Fibroblast of skin of scalp (primary cell): ENCODE results near the gene MPZL2.
A peak's percentile ranks its signal among the peaks of the same experiment; 100 is the strongest.

Experiments
- DNase-seq: peaks from one replicate; pipeline ENCODE4 v3.0.0-alpha.2; 2013

The MPZL2 gene

DNA sequence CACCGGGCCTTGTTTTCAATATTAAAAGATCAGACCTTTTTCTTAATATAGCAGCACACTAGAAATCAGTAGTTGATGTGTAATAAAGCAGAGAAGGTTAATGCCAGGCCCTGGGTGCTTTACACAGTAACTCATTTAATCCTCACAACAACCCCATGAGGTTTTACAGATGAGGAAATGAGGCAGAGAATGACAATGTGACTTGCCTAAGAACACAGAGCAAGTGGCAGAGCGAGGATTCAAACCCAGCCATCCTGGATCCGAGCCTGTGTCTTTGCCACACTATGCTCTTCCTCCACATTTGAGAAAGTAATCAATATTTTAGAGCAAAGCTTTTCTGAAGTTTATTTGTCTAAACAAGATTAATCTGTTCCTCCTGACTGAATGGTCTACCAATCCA, 46.5 kb downstream of the MPZL2 start:
- DNase-seq: no peak

DNA sequence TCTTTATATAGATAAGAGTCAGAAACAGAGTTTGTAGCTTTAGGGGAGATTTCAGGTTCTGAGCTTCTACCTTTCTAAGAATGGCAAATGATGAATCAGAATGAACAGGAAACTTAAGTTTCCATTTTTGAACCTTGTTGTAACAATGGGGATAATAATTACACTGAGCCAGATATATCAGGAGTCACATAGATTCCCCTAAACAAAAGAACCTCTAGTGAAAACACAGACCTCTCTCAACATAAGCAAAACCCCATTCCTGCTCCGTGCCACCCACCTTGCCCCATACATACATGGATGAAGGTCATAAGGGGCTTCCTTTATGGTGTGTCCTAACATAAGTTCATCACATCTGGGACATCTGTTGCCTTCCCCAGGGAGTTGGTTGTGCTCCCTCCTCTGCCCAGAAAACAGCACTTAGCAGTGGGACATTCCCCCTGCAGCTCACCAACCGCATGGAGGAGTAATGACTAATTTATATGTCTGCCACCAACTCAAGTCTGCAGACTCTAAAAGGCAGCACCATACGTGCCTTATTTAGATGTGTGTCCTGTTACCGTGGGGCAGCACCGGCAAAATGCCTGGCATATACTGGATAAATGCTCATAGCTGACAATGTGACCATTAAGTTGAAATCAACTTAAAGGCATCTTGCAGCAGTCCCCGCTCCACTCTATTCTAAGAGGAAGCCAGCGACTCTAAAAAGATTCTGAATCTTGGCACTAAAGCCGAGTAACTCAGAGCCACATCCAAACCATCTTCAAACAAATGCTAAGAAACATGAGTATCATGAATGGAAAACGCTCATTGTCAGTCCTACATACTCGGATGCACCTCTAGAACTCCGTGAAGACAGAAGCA, 47.2 kb downstream of the MPZL2 start:
- DNase-seq: peak; percentile 1

DNA sequence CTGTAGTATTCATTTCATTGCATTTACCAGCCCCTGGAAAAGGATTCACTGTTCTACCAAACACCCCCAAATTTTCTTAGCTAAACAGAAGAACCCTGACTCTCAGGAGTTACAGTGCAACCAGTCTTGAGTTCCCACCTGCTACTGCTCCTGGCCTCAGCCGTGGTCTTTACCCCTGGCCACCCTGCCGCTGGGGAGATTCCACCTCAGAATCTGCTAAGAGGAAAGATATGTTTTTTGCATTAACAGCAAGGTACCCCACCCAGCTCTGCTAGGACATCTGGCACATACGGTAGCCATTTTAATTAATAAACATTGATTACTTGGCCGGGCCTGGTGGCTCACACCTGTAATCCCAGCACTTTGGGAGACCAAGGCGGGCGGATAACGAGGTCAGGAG, 48.3 kb downstream of the MPZL2 start:
- no peak for DNase-seq

DNA sequence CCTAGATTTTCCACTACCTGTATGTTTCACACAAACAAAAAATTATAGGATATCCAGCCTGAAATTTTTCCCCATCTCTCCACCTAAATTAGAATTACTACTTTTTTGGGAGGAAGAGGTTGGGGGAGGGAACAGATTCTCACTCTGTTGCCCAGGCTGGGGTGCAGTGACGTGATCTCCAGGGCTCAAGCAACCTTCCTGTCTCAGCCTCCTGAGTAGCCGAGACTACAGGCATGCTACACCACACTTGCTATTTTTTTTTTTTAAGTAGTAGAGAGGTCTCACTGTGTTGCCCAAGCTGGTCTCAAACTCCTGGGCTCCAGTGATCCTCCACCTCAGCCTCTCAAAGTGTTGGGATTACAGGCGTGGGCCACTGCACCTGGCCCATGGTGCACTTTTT, 48.8 kb downstream of the MPZL2 start:
- no peak for DNase-seq

DNA sequence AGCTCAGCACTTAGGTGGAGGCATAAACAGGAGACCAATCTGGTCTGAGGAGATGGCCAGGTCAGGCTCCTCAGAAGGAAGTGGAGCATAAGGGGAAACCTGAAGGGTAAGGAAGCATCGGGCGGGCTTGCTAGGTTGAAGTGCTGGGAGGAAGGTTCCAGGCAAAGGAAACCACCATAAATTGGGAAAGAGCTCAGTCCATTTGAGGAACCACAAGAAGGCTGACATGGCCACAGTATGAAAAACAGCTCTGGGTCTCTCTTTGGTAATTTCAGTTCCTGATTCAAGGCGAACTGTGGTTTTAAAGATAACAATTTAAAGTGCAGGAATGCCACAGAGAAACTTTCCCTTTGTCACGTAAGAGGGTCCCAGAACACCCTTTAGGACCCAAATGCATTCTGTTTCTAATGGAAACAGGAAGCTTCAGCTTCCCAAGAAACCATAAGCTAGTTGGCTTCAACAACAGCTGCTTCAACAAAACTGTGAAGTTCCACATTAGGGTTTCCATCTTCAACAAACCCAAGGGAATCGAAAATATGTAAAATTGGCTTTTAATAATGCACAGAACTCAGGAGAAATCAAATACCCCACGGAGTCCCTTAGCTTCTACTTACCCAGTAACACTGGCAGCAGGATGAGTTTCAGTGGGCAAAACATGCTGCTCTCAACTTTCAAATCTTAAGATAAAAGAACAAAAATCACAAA, 49.7 kb downstream of the MPZL2 start:
- DNase-seq: no peak

DNA sequence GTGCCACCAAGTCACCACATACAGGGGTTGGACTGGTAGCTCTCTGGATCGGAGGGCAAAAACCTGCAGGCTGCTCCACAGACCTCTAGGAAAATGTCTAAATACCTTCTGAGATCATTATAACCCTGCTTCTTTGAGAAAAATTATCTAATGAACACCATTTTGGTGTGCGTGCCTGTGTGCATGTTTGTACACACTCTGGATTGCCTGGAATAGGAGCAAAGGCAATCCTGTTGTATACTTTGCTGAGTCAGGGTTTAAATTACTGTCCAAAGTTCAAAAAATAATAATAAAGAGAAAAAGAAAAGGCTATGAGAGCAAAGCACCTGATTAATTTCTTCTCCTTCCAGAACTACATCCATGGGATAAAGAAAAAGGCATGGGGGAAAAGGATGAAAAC, 50.3 kb downstream of the MPZL2 start:
- no peak for DNase-seq

DNA sequence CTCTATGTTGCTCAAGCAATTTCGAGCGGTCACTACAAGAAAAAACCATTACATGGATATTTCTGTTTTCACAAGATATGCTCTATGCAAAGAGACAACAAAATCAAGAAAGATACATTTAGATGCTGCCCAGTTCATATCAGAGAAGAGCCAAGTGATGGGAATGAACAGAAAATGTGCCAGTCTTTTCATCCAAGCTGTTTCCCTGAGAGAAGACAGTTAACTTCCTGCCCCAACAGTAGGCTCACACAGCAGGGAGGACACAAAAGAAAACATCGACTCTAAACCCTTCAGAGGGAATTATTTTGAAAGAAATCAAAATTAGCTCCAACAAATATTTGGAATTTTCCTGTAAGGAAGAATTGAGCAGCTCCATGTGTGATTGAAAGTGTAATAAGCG, 50.9 kb downstream of the MPZL2 start:
- DNase-seq: no peak

DNA sequence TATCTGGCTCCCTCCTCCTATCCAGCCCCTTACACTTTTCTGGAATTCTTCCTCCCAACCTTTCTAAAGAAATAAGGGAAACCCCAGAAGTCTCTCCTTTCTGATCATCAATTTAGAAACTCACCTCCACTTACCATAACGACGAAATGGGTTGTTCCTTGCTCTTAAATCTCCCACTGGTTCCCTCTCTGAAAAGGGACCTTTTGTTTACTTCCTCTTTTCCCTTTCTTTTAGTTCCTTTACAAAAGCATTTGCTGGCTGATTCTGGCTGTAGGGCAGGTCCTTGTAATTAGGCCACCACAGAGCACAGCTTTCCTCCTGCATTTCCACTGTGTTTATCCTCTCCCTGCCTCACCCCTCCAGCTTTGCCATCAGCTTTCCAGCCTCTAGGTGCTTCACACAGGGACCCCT, 51.3 kb downstream of the MPZL2 start:
- no peak for DNase-seq

DNA sequence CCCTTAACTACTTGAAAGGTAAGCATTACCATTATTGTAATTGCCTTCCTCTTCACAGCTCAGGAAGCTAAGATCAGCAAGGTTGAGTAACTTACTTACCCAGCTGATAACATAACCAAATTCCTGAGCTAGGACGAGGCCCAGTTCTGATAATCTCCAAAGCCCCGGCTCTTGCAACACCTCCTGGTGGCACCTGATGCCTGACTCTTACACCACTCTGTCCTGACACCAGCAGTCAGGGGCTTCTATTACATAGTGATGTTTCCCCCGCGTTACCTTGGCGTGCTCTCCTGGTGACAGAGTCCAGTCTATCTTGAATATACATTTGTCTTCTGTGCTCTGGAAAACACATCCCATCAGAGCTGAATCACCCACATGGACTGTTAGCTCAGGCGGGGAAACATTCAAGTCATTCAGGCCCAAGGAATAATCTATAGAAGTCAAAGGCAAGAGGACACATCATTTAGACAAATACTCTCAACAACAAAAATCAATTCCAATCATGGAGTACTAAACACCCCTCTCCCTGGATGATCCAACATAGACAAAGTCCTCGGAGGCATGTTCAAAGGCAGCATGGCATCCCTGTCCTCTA, 51.9 kb downstream of the MPZL2 start:
- DNase-seq: no peak

DNA sequence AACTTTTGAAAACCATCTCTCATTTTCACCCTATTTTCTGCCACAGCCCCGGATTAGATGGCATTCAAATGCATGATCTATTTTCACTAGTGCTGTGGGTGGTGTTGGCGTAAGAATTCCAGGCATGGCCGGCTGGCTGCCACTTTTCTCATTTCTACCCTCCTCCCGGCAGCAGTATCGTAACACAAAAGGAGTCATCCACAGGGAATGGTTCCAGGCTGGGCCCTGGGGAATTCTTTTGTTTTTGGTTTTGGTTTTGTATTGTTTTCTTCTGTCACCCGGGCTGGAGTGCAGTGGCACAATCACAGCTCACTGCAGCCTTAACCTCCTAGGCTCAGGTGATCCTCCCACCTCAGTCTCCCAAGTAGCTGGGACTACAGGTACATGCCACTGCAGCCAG, 53.1 kb downstream of the MPZL2 start:
- DNase-seq: peak; percentile 49

DNA sequence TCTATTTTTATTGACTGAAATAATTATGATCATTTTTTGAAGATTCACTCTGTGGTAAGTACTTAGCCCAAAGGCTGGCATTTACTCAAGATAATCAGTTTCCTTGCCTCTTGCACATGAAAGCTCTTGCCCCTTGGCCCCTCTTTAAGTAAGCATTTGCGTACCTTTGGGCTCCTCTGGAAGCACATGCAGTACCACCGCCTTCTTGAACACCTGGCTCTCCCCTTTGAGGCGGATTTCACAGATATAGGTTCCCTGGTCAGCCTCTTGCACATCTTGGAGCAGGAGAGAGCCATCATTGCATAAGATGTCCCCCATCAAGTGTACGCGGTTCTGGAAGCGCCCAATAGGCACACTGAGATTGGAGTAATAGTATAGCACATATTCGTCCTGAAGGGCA, 53.8 kb downstream of the MPZL2 start:
- DNase-seq: no peak

DNA sequence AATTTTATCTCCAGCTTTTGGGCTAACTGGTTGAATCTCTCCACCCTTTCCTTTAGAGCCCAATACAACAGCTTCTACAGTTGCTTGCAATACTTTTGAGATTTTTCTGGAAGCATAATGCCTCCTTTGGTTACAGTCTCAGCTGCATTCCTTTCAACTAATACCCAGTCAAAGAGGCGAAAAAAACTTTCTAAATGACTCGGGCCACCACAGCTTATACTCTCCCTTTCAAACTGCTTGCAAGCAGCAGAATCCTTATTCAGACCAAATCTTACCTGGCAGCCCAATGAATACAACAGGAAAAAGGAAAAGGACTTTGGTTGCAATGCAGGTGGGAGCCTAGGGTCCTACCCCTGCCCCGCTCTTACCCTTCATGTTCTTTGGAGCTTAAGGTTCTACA, 55.1 kb downstream of the MPZL2 start:
- no peak for DNase-seq

DNA sequence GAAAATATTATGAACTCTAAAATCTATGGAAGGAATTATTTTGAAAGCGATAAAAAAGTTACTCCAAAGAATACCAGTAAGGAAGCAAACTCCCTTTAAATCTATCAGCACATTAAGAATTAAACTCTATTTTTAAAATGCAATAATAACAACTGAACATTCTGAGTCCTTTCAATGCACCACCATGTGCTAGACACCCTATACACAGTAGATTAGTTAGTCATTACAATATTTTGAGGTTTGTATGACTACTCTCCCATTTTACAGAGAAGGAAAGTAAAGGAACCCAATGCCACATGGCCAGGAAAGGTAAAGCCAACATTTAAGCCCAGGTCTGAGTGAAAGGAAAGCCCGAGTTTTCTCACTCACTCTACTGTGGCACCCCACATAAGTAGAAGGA, 57.0 kb downstream of the MPZL2 start:
- no peak for DNase-seq

DNA sequence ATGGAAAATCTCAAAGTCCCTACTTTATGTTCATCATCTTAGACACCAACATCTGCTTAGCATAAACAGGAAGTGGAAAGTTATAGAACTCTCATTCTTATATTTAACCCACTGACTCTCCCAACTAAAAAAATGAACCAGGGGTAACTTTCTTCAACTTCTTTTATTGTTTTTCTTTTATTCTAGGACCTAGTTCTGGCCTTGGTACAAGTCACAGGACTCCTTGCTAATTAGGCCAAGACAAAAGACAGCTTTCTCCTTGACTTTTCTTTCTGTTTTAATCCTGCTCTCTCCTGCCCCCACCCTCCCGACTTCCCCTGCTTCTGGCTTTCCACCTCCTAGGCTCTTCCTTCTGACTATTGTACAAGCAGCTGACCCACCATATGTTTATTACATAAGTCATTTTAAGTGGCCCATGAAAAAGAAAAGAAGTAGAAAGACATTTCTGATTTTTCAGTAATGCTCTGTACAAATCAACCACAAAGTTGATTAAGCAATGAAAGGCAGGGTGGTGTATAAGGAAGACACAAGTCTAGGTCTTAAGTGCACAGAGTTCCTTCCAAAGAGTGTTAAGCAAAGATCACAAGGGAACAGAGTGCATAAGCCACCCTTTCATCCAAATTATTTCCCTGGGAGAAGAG, 57.6 kb downstream of the MPZL2 start:
- no peak for DNase-seq

DNA sequence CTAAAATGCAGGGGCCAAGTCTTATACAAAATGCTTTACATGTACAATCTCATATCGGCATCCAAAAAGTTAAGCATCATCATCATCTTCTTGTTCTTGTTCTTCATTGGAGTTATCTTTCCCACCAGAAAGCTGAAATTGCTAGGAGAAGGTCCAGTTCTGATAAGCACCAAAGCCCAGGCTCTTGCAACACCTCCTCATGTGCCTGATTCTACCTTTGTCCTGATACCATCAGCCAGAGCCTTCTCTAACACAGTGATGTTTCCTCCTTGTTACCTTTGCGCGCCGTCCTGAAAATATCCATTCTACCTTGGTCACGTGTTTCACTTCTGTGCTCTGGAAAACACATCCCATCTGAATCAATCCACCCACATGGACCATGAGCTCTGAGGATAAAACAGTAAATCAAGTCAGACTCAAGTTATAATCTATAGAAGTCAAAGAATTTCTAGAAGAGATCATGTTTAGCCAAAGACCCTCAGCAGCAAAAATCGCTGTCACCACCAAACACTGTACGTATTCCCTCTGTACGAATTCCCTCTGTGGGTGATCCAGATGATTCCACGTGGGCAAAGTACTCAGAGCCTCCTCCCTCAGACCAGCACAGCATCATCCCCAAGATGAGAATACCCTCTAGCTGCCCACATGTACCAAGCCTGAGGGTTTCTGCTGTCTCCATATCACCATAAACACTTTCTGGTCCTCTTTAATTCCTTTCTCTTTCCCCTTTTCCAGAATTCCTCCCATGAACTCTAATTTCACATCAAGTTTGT, 58.3 kb downstream of the MPZL2 start:
- no peak for DNase-seq
